Activated CD4-positive, alpha-beta T cell treated with anti-CD3 and anti-CD28 coated beads for 1 hour (primary cell): ENCODE data around the gene NRDE2.

Experiments used
- DNase-seq: peaks from one replicate; pipeline ENCODE4 v3.0.0-alpha.2; 2020

Gene NRDE2

GRCh38 chr14:90297876-90298629 is 33.7 kb downstream of the NRDE2 start:
- no peak for DNase-seq

- DNase-seq = no peak
Observed at GRCh38 chr14:90296641-90297040, 35.1 kb downstream of the NRDE2 start.

GRCh38 chr14:90295870-90296516 is 35.7 kb downstream of the NRDE2 start:
- DNase-seq = no peak

GRCh38 chr14:90294872-90295271 is 36.9 kb downstream of the NRDE2 start:
- no peak for DNase-seq

- no peak for DNase-seq
Observed at GRCh38 chr14:90293766-90294730, 37.7 kb downstream of the NRDE2 start.

- no peak for DNase-seq
Observed at GRCh38 chr14:90291699-90292098, 40.0 kb downstream of the NRDE2 start.

GRCh38 chr14:90290337-90291011 is 41.3 kb downstream of the NRDE2 start:
- DNase-seq = no peak

- DNase-seq = no peak
Observed at GRCh38 chr14:90288651-90289355, 42.9 kb downstream of the NRDE2 start.

- no peak for DNase-seq
Observed at GRCh38 chr14:90287791-90288190, 44.0 kb downstream of the NRDE2 start.

GRCh38 chr14:90281756-90282155 is 50.0 kb downstream of the NRDE2 start:
- DNase-seq = no peak

- DNase-seq = no peak
Observed at GRCh38 chr14:90281261-90281660, 50.5 kb downstream of the NRDE2 start.

GRCh38 chr14:90280096-90280495 is 51.6 kb downstream of the NRDE2 start:
- DNase-seq = no peak

GRCh38 chr14:90278199-90279175 is 53.3 kb downstream of the NRDE2 start:
- no peak for DNase-seq

- no peak for DNase-seq
Observed at GRCh38 chr14:90277581-90278198, 54.1 kb downstream of the NRDE2 start.

GRCh38 chr14:90276646-90277367 is 54.9 kb downstream of the NRDE2 start:
- no peak for DNase-seq

GRCh38 chr14:90275820-90276219 is 55.9 kb downstream of the NRDE2 start:
- no peak for DNase-seq

GRCh38 chr14:90275458-90275814 is 56.3 kb downstream of the NRDE2 start:
- no peak for DNase-seq

GRCh38 chr14:90274808-90275457 is 56.8 kb downstream of the NRDE2 start:
- no peak for DNase-seq

- no peak for DNase-seq
Observed at GRCh38 chr14:90274019-90274418, 57.7 kb downstream of the NRDE2 start.
